ENCODE measurements around the gene TBL1Y.

DNA sequence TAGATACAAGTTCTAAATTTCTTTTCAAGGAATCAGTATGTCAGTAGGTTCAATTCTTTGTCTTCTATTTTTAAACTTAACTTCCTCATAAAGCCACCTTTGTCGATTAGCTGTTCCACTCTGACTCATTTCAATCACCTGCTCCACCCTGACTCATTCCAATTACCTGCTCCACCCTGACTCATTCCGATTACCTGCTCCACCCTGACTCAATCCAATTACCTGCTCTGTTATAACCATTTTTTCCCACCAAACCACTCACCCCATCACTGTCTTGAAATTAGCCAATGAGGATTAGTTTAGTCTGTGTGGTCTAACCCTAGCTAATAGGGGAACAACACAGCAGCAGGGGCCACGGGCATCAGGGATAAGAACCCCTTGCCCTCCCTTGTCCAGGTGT lies 199.6 kb downstream of the TBL1Y start:
- TF ChIP-seq, protein P1, sequence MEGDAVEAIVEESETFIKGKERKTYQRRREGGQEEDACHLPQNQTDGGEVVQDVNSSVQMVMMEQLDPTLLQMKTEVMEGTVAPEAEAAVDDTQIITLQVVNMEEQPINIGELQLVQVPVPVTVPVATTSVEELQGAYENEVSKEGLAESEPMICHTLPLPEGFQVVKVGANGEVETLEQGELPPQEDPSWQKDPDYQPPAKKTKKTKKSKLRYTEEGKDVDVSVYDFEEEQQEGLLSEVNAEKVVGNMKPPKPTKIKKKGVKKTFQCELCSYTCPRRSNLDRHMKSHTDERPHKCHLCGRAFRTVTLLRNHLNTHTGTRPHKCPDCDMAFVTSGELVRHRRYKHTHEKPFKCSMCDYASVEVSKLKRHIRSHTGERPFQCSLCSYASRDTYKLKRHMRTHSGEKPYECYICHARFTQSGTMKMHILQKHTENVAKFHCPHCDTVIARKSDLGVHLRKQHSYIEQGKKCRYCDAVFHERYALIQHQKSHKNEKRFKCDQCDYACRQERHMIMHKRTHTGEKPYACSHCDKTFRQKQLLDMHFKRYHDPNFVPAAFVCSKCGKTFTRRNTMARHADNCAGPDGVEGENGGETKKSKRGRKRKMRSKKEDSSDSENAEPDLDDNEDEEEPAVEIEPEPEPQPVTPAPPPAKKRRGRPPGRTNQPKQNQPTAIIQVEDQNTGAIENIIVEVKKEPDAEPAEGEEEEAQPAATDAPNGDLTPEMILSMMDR (IDR thresholded peaks at IDR 0.05) = no peak
- TF ChIP-seq POLR2AphosphoS5 (IDR thresholded peaks at IDR 0.05) (no peak), POLR2A (IDR thresholded peaks at IDR 0.05; ENCODE audit: low read depth) (no peak), EP300 (IDR thresholded peaks at IDR 0.05) (no peak)

Data from esophagus muscularis mucosa (tissue), 4 donors.